Small intestine (tissue), 7 donors: Measurements from ENCODE around the gene COL27A1. TPM values are rescaled to one million over a fixed set of nuclear protein-coding genes. Genes with fewer than 3 reads are reported as not detected.

Experiments
- DNase-seq, 2 donors: peaks; one replicate each; pipeline versions ENCODE4 v3.0.0 to v3.0.0-alpha.2; 2013
- FAIRE-seq: peaks from 2 replicates; lab custom pipeline; 2012; peaks lifted over from hg19 to GRCh38; lab: Jason Lieb, UNC
- H3K27ac ChIP-seq, 3 donors: one replicate each; pipeline ENCODE4 v1.5.1; 2013; ENCODE audit warnings: low read length in 2 of 3, mild to moderate bottlenecking in 2 of 3, control low read depth in 1 of 3, inconsistent platforms in 1 of 3, low read depth in 1 of 3, moderate library complexity in 1 of 3
- H3K27me3 ChIP-seq, 3 donors: one replicate each; pipeline ENCODE4 v1.6.1; 2013; ENCODE audit warnings: low read length in 3 of 3, inconsistent platforms in 1 of 3; ENCODE audit not compliant: control insufficient read depth in 3 of 3, insufficient read depth in 3 of 3
- H3K36me3 ChIP-seq, 3 donors: one replicate each; pipeline ENCODE4 v1.6.1; 2013; ENCODE audit warnings: low read length in 3 of 3, inconsistent platforms in 1 of 3, low read depth in 1 of 3, mild to moderate bottlenecking in 1 of 3, moderate library complexity in 1 of 3; ENCODE audit not compliant: control insufficient read depth in 3 of 3, insufficient read depth in 2 of 3
- H3K4me1 ChIP-seq, 3 donors: one replicate each; pipeline ENCODE4 v1.6.1; 2013; ENCODE audit warnings: low read length in 2 of 3, inconsistent platforms in 1 of 3, low read depth in 1 of 3, mild to moderate bottlenecking in 1 of 3, moderate library complexity in 1 of 3; ENCODE audit not compliant: control insufficient read depth in 3 of 3, insufficient read depth in 2 of 3
- H3K4me3 ChIP-seq, 3 donors: one replicate each; pipeline ENCODE4 v1.5.1; 2013; ENCODE audit warnings: low read length in 3 of 3, control low read depth in 1 of 3, inconsistent platforms in 1 of 3, low read depth in 1 of 3, mild to moderate bottlenecking in 1 of 3, moderate library complexity in 1 of 3
- H3K9me3 ChIP-seq, 2 donors: one replicate each; pipeline ENCODE4 v1.6.1; 2013; ENCODE audit warnings: low read depth in 1 of 2, low read length in 1 of 2; ENCODE audit not compliant: control insufficient read depth in 2 of 2, insufficient read depth in 1 of 2
- WGBS, 3 donors: extraction: QIAGEN DNeasy Blood & Tissue Kit; methylation state at CpG; one replicate each; pipeline ENCODE4 v1.1.7; 2013; 5-methylcytosine and 5-hydroxymethylcytosine counted together
- polyA plus RNA-seq, 4 donors: library from polyadenylated mRNA; stranded (reverse) in 3 of 4; unstranded in 1 of 4; fragments of 200-250 nt in 3 of 4; fragments of 120-200 nt in 1 of 4; gene quantifications; one replicate each; pipeline versions ENCODE4 v1.2.1 to v1.2.3, GENCODE V29; 2013
- donor health status: healthy with polysubstance abuse.
- donor health status: control.
- donor health status: control.
- donor health status: Bipolar disorder and iron deficiency.
- donor health status: healthy.

COL27A1 gene
- polyA plus RNA-seq, 4 donors = 0.45 to 123 (median 1.8) TPM

- FAIRE-seq = no peak
- Histone ChIP-seq H3K27ac (no peak overlapping the region), H3K27me3 (no peaks in the 10 kb centered on the region), H3K4me3 (no peak overlapping the region), H3K36me3 (peaks cover 21 to 68% (median 31%) of the 10 kb centered on the region in 3 donors), H3K9me3 (no peaks in the 10 kb centered on the region), H3K4me1 (peaks cover 0 to 3% (median 1%) of the 10 kb centered on the region in 3 donors)
- no peak for DNase-seq
- 94 to 97% (median 95%) methylated on average over 7 of the region's 7 CpGs for WGBS, 3 donors
Observed at GRCh38 chr9:114359801-114360200, 204.5 kb downstream of the COL27A1 start.

GRCh38 chr9:114361542-114361941 is 206.2 kb downstream of the COL27A1 start:
- no peaks in the 10 kb centered on the region for H3K27me3 ChIP-seq
- no peak for DNase-seq
- no peak for FAIRE-seq
- peaks cover 0 to 4% (median 1%) of the 10 kb centered on the region in 3 donors for H3K4me1 ChIP-seq
- H3K9me3 ChIP-seq = no peaks in the 10 kb centered on the region
- no peak overlapping the region for H3K27ac ChIP-seq
- WGBS, 3 donors = 95% methylated on average over 7 of the region's 7 CpGs
- H3K4me3 ChIP-seq = no peak overlapping the region
- H3K36me3 ChIP-seq = peaks cover 13 to 61% (median 31%) of the 10 kb centered on the region in 3 donors

Other genes starting within 250 kb of the COL27A1 start
- 1 to 10 TPM in 3 of 4 donors, under 1 TPM in 1; 0.81 to 1.9 (median 1.8) TPM for gene AMBP, start 77.2 kb upstream of the COL27A1 start, polyA plus RNA-seq
- 100 to 1,000 TPM in 2 of 4 donors, 10 to 100 TPM in 2; 14.3 to 151 (median 105) TPM for gene KIF12, start 56.2 kb upstream of the COL27A1 start, polyA plus RNA-seq
- 1 to 10 TPM in 2 of 4 donors, under 1 TPM in 1, not detected in 1; 0.15 to 6.9 (median 1.3) TPM for gene ORM1, start 167.6 kb downstream of the COL27A1 start, polyA plus RNA-seq
- under 1 TPM in 1 of 4 donors, not detected in 3; 0.28 TPM for gene ORM2, start 174.3 kb downstream of the COL27A1 start, polyA plus RNA-seq
- gene AKNA, start 232.4 kb downstream of the COL27A1 start, polyA plus RNA-seq = 10 to 100 TPM in 2 of 4 donors, 1 to 10 TPM in 2; 3.4 to 22.0 (median 12.8) TPM